ENCODE data around the gene WIZ. TPM values are rescaled to one million over a fixed set of nuclear protein-coding genes. Genes with fewer than 3 reads are reported as not detected.
A peak's percentile ranks its signal among the peaks of the same experiment; 100 is the strongest.

Gene WIZ
- total and polyA plus RNA-seq, 9 of the 15 experiments (the other 6 are each of a cell fraction or from before 2014, with no cell fraction given) = 0.06 to 37.5 (median 4.8) TPM

- TF ChIP-seq, protein P1, sequence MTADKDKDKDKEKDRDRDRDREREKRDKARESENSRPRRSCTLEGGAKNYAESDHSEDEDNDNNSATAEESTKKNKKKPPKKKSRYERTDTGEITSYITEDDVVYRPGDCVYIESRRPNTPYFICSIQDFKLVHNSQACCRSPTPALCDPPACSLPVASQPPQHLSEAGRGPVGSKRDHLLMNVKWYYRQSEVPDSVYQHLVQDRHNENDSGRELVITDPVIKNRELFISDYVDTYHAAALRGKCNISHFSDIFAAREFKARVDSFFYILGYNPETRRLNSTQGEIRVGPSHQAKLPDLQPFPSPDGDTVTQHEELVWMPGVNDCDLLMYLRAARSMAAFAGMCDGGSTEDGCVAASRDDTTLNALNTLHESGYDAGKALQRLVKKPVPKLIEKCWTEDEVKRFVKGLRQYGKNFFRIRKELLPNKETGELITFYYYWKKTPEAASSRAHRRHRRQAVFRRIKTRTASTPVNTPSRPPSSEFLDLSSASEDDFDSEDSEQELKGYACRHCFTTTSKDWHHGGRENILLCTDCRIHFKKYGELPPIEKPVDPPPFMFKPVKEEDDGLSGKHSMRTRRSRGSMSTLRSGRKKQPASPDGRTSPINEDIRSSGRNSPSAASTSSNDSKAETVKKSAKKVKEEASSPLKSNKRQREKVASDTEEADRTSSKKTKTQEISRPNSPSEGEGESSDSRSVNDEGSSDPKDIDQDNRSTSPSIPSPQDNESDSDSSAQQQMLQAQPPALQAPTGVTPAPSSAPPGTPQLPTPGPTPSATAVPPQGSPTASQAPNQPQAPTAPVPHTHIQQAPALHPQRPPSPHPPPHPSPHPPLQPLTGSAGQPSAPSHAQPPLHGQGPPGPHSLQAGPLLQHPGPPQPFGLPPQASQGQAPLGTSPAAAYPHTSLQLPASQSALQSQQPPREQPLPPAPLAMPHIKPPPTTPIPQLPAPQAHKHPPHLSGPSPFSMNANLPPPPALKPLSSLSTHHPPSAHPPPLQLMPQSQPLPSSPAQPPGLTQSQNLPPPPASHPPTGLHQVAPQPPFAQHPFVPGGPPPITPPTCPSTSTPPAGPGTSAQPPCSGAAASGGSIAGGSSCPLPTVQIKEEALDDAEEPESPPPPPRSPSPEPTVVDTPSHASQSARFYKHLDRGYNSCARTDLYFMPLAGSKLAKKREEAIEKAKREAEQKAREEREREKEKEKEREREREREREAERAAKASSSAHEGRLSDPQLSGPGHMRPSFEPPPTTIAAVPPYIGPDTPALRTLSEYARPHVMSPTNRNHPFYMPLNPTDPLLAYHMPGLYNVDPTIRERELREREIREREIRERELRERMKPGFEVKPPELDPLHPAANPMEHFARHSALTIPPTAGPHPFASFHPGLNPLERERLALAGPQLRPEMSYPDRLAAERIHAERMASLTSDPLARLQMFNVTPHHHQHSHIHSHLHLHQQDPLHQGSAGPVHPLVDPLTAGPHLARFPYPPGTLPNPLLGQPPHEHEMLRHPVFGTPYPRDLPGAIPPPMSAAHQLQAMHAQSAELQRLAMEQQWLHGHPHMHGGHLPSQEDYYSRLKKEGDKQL (CRISPR knock-in tag; IDR thresholded peaks at IDR 0.05; ENCODE audit: borderline replicate concordance) = no peak
- TF ChIP-seq ZNF121 (CRISPR knock-in tag; conservative IDR thresholded peaks at IDR 0.05) = peak; percentile 73
- TF ChIP-seq, protein P2, sequence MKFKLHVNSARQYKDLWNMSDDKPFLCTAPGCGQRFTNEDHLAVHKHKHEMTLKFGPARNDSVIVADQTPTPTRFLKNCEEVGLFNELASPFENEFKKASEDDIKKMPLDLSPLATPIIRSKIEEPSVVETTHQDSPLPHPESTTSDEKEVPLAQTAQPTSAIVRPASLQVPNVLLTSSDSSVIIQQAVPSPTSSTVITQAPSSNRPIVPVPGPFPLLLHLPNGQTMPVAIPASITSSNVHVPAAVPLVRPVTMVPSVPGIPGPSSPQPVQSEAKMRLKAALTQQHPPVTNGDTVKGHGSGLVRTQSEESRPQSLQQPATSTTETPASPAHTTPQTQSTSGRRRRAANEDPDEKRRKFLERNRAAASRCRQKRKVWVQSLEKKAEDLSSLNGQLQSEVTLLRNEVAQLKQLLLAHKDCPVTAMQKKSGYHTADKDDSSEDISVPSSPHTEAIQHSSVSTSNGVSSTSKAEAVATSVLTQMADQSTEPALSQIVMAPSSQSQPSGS (CRISPR knock-in tag; IDR thresholded peaks at IDR 0.05) = no peak
- TF ChIP-seq NUFIP1 (IDR thresholded peaks at IDR 0.05; ENCODE audit: partially characterized antibody) = no peak
- TF ChIP-seq ZNF316 (IDR thresholded peaks at IDR 0.05) = peak; percentile 96
- TF ChIP-seq CHD1 (IDR thresholded peaks at IDR 0.05; ENCODE audit: low read length) = no peak
- TF ChIP-seq, protein P3, sequence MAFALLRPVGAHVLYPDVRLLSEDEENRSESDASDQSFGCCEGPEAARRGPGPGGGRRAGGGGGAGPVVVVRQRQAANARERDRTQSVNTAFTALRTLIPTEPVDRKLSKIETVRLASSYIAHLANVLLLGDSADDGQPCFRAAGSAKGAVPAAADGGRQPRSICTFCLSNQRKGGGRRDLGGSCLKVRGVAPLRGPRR (CRISPR knock-in tag; IDR thresholded peaks at IDR 0.05) = no peak
- TF ChIP-seq, protein P4, sequence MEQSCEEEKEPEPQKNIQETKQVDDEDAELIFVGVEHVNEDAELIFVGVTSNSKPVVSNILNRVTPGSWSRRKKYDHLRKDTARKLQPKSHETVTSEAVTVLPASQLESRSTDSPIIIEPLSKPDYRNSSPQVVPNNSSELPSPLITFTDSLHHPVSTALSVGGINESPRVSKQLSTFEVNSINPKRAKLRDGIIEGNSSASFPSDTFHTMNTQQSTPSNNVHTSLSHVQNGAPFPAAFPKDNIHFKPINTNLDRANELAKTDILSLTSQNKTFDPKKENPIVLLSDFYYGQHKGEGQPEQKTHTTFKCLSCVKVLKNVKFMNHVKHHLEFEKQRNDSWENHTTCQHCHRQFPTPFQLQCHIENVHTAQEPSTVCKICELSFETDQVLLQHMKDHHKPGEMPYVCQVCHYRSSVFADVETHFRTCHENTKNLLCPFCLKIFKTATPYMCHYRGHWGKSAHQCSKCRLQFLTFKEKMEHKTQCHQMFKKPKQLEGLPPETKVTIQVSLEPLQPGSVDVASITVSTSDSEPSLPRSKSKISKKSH (CRISPR knock-in tag; IDR thresholded peaks at IDR 0.05) = no peak
- TF ChIP-seq STAT6 (CRISPR knock-in tag; IDR thresholded peaks at IDR 0.05) = no peak
- no peak for TF ChIP-seq SP1 (CRISPR knock-in tag; IDR thresholded peaks at IDR 0.05)
- 0 out of 2 replicates have a peak, but pooled peaks have one; percentile 33 for TF ChIP-seq BACH1 (tag; IDR thresholded peaks at IDR 0.05)
- peak; percentile 91 for TF ChIP-seq SMARCA5 (IDR thresholded peaks at IDR 0.05)
- TF ChIP-seq MAFG (tag; conservative IDR thresholded peaks at IDR 0.05) = peak; percentile 86
- TF ChIP-seq SUPT5H (IDR thresholded peaks at IDR 0.05) = no peak
- TF ChIP-seq ZNF347 (CRISPR knock-in tag; IDR thresholded peaks at IDR 0.05; ENCODE audit: low read depth) = no peak
- peak; percentile 60; the same call in 1 of the 2 replicates for TF ChIP-seq NFE2 (IDR thresholded peaks at IDR 0.05; ENCODE audit: low read depth)
- TF ChIP-seq COPS2 (conservative IDR thresholded peaks at IDR 0.05) = no peak
Measured at GRCh38 chr19:15466851-15467733, 17.3 kb upstream of the WIZ start (continued).

Measured in K562 (cell line).